ENCODE results near the gene MBLAC1.
A peak's percentile ranks its signal among the peaks of the same experiment; 100 is the strongest.

Gene MBLAC1

GRCh38 chr7:100107125-100107737 is 19.5 kb upstream of the MBLAC1 start:
- H3K4me3 ChIP-seq (ENCODE audit: low read length), result no peak overlapping the region
- DNase-seq (ENCODE audit: low read depth), result no peak
- no peak for TF ChIP-seq CTCF (conservative IDR thresholded peaks at IDR 0.05; ENCODE audit: low read length)

GRCh38 chr7:100107890-100108289 is 18.9 kb upstream of the MBLAC1 start:
- TF ChIP-seq CTCF (conservative IDR thresholded peaks at IDR 0.05; ENCODE audit: low read length), result no peak
- no peak for DNase-seq (ENCODE audit: low read depth)
- H3K4me3 ChIP-seq (ENCODE audit: low read length), result no peak overlapping the region

GRCh38 chr7:100109521-100110163 is 17.1 kb upstream of the MBLAC1 start:
- TF ChIP-seq CTCF (conservative IDR thresholded peaks at IDR 0.05; ENCODE audit: low read length), result no peak
- H3K4me3 ChIP-seq (ENCODE audit: low read length), result no peak overlapping the region
- no peak for DNase-seq (ENCODE audit: low read depth)

- no peak for DNase-seq (ENCODE audit: low read depth)
- TF ChIP-seq CTCF (conservative IDR thresholded peaks at IDR 0.05; ENCODE audit: low read length), result no peak
- no peak overlapping the region for H3K4me3 ChIP-seq (ENCODE audit: low read length)
These were observed 15.6 kb upstream of the MBLAC1 start for GRCh38 chr7:100111156-100111555.

GRCh38 chr7:100111914-100112313 is 14.9 kb upstream of the MBLAC1 start:
- H3K4me3 ChIP-seq (ENCODE audit: low read length), result no peak overlapping the region
- DNase-seq (ENCODE audit: low read depth), result no peak
- TF ChIP-seq CTCF (conservative IDR thresholded peaks at IDR 0.05; ENCODE audit: low read length), result no peak

- no peak for TF ChIP-seq CTCF (conservative IDR thresholded peaks at IDR 0.05; ENCODE audit: low read length)
- no peak for DNase-seq (ENCODE audit: low read depth)
- no peak overlapping the region for H3K4me3 ChIP-seq (ENCODE audit: low read length)
These were observed 11.7 kb upstream of the MBLAC1 start for GRCh38 chr7:100115026-100115425.

GRCh38 chr7:100118388-100119071 is 8.2 kb upstream of the MBLAC1 start:
- DNase-seq (ENCODE audit: low read depth), result no peak
- TF ChIP-seq CTCF (conservative IDR thresholded peaks at IDR 0.05; ENCODE audit: low read length), result no peak
- H3K4me3 ChIP-seq (ENCODE audit: low read length), result peak overlapping the region; percentile 96

Measured in AG10803 (cell line).